ENCODE data around the gene PYDC2.

- TF ChIP-seq CTCF (IDR thresholded peaks at IDR 0.05) (no peak), POLR2AphosphoS5 (IDR thresholded peaks at IDR 0.05) (no peak)
Measured at GRCh38 chr3:191493336-191493735, 32.4 kb downstream of the PYDC2 start.

Measured in transverse colon (tissue), 4 donors.